Calu3 (cell line): ENCODE results near the gene SHC1. TPM values are rescaled to one million over a fixed set of nuclear protein-coding genes. Genes with fewer than 3 reads are reported as not detected.

ENCODE experiments used
- BruUV-seq: library from RNA; stranded (reverse); fragments of 400-500 nt; replicated peaks from 2 replicates; lab custom pipeline; 2021; lab: Mats Ljungman, UMichigan
- CTCF ChIA-PET: fragments of 300-600 bp; sonication (Branson Sonifier 250); formaldehyde crosslinking; loops from one replicate; lab custom pipeline; 2022; ENCODE audit warnings: antibody characterized with exemption; lab: Charles Lee
- DNase-seq: peaks from one replicate; pipeline ENCODE4 v3.0.0; 2022
- H3K27ac Mint-ChIP-seq: one replicate; pipeline ENCODE4 v1.8.0; 2022; ENCODE audit warnings: mixed read lengths; ENCODE audit not compliant: unreplicated experiment
- H3K27me3 Mint-ChIP-seq: one replicate; pipeline ENCODE4 v1.8.0; 2022; ENCODE audit warnings: mixed read lengths; ENCODE audit not compliant: unreplicated experiment
- H3K36me3 Mint-ChIP-seq: one replicate; pipeline ENCODE4 v1.8.0; 2022; ENCODE audit warnings: mild to moderate bottlenecking, moderate library complexity, mixed read lengths; ENCODE audit not compliant: insufficient read depth, unreplicated experiment
- H3K4me1 Mint-ChIP-seq: one replicate; pipeline ENCODE4 v1.8.0; 2022; ENCODE audit warnings: mild to moderate bottlenecking, low read depth, mixed read lengths; ENCODE audit not compliant: unreplicated experiment
- H3K4me3 Mint-ChIP-seq: one replicate; pipeline ENCODE4 v1.8.0; 2022; ENCODE audit warnings: mild to moderate bottlenecking, low read depth, moderate library complexity, mixed read lengths; ENCODE audit not compliant: unreplicated experiment
- H3K9me3 Mint-ChIP-seq: one replicate; pipeline ENCODE4 v1.8.0; 2022; ENCODE audit warnings: low read depth, mixed read lengths; ENCODE audit not compliant: unreplicated experiment
- CTCF ChIP-seq: fragments of 200-600 bp; IDR thresholded peaks from one replicate; pipeline ENCODE4 v1.8.0; 2022; ENCODE audit warnings: antibody characterized with exemption; ENCODE audit not compliant: unreplicated experiment
- intact Hi-C: fragments of 100-400 bp; cut with micrococcal nuclease; formaldehyde crosslinking; loops from one replicate; pipeline ENCODE4 v1.10.0; 2022; ENCODE audit not compliant: unreplicated experiment
- total RNA-seq: library from RNA; stranded (reverse); gene quantifications from 2 replicates; pipeline ENCODE4 v1.2.3, GENCODE V29; 2022

SHC1 gene
- total RNA-seq, 1 experiment from 2014 or later = 77.5 TPM

DNA sequence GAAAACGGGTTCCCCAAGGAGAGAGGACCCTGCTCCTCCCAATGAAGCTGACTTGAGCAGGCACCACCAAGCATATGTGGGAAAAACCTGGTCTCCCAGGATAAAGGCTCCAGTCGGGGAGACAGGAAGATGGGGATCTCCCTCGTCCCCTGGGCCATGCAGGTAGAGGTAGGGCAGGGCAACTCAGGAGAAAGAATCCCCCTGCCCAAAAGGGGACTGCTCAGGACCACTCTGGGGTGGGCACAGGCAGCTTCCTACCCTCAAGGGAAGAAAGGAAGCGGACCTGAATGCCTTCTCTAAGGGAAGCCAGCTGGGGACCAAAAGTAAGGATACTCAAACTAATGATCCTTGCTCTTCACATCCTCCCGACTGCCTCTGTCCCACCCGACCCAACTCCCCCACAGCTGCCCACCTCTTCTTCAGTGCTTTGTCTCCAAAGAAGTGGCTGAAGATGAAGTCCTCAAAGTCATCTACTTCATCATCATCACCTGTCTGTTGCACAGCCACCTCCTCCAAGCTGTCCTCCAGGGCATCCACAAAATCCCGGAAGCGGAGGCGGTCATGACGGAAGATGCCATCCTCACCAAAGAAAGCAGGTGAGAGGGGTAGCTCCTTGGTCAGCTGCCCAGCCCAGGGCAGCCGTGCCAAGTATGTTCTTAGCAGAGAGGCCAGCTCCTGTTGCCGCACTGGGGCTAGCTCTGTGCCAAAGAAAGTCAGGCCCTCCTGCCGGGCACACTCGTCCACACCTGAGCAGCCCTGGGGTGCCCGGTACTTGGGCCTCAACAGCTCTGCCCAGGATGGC lies 25.2 kb downstream of the SHC1 start:
- intact Hi-C loops = no loop called here
- H3K9me3 Mint-ChIP-seq = no peaks in the 10 kb centered on the region
- no peaks in the 10 kb centered on the region for H3K27me3 Mint-ChIP-seq
- CTCF ChIA-PET = interaction anchor here (1.0 kb wide), 1 partner anchor 9 kb away, joined by 3 read pairs; the partner anchor contains the start of gene PMVK
- H3K27ac Mint-ChIP-seq = no peak overlapping the region
- H3K4me3 Mint-ChIP-seq = no peak overlapping the region
- no peak for TF ChIP-seq CTCF
- DNase-seq = no peak
- H3K4me1 Mint-ChIP-seq = peaks cover 14% of the 10 kb centered on the region
- peaks cover 12% of the 10 kb centered on the region for H3K36me3 Mint-ChIP-seq
- BruUV-seq = no TSS peak

GRCh38 chr1:154944401-154945159 lies 26.0 kb downstream of the SHC1 start:
- CTCF ChIA-PET = interaction anchor here (1.0 to 1.5 kb wide), 5 partner anchors 8 to 275 kb away, joined by 3 to 6 read pairs (median 4); partner anchors contain the start of genes PBXIP1 and PMVK
- intact Hi-C loops = no loop called here
- Mint-ChIP-seq H3K27ac (no peak overlapping the region), H3K36me3 (peaks cover 12% of the 10 kb centered on the region), H3K4me1 (peaks cover 17% of the 10 kb centered on the region), H3K9me3 (no peaks in the 10 kb centered on the region), H3K4me3 (no peak overlapping the region), H3K27me3 (no peaks in the 10 kb centered on the region)
- TSS peak; percentile 65 for BruUV-seq
- DNase-seq = no peak
- no peak for TF ChIP-seq CTCF

DNA sequence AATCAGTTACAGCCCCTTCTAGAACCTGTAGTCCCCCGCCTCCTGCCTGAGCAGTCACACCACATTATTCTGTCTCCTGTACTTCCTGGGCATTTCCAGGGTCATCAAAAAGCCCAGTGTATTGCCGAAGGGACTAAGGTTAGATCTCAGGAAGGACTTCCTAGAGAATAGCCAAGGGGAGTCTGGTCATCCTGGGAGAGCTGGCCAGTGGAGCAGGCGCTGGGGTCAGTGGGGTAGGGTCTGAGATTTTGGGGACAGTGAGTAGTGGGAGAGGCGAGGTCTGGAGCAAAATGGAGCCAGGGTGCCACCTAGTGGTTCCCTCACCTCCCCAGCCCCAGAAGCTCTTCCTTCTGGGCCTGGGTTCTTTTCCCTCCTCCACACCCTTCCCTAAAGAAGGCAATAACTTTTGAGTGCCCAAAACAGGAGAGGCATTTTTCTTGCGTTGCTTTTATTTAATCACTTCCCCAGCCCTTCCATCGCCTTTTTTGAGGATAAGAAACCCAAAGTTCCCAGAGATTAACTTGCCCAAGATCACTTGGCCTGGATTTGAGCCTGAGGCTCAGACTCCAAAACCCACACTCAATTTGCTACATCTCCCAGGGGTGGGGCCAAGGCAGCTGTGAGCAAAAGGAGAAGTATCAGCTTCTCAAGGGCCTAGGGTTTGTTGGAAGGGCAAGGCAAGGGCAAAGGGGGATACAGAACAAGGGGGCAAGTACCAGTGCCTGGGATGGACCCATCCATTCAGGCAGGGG lies 26.7 kb downstream of the SHC1 start:
- no peak overlapping the region for H3K4me3 Mint-ChIP-seq
- intact Hi-C loops = no loop called here
- peaks cover 12% of the 10 kb centered on the region for H3K36me3 Mint-ChIP-seq
- H3K27ac Mint-ChIP-seq = no peak overlapping the region
- DNase-seq = peak; percentile 58
- H3K27me3 Mint-ChIP-seq = no peaks in the 10 kb centered on the region
- BruUV-seq = no TSS peak
- peaks cover 23% of the 10 kb centered on the region for H3K4me1 Mint-ChIP-seq
- CTCF ChIA-PET = interaction anchor here (1.0 to 1.5 kb wide), 5 partner anchors 8 to 274 kb away, joined by 3 to 6 read pairs (median 4); partner anchors contain the start of genes PBXIP1 and PMVK
- no peaks in the 10 kb centered on the region for H3K9me3 Mint-ChIP-seq
- TF ChIP-seq CTCF = peak; percentile 91
